ENCODE data around the gene TNFAIP3. TPM values are rescaled to one million over a fixed set of nuclear protein-coding genes. Genes with fewer than 3 reads are reported as not detected.

TNFAIP3 gene
- total and polyA plus RNA-seq, 2 donors (not counting 1 experiment from before 2014, with no cell fraction given): 86.2 to 92.0 TPM

GRCh38 chr6:137910424-137910834 lies 43.4 kb downstream of the TNFAIP3 start:
- Mint-ChIP-seq H3K4me1 (peaks cover 52% of the 10 kb centered on the region), H3K4me3 (no peak overlapping the region), H3K27me3 (no peaks in the 10 kb centered on the region), H3K9me3 (ENCODE audit: insufficient read depth) (peaks cover 3% of the 10 kb centered on the region), H3K27ac (no peak overlapping the region)
- Histone ChIP-seq H3K4me1 (ENCODE audit: control insufficient read depth in 2 of 2, insufficient read depth in 2 of 2, low read length in 2 of 2) (peaks cover 31 to 38% of the 10 kb centered on the region in 2 donors), H3K4me3 (ENCODE audit: control extremely low read depth in 1 of 5, extremely low read depth in 1 of 5, insufficient read depth in 1 of 5, low read depth in 2 of 5, low read length in 4 of 5) (no peak overlapping the region), H3K27ac (ENCODE audit: low read length in 2 of 2) (no peak overlapping the region), H3K79me2 (ENCODE audit: control insufficient read depth, insufficient read depth, low read length) (no peaks in the 10 kb centered on the region), H4K20me1 (ENCODE audit: control insufficient read depth, insufficient read depth, low read length, poor library complexity, severe bottlenecking) (no peaks in the 10 kb centered on the region), H3K36me3 (replicated peaks in 1 of 2; ENCODE audit: control extremely low read depth in 1 of 2, control insufficient read depth in 1 of 2, extremely low read depth in 1 of 2, insufficient read depth in 2 of 2, low read length in 1 of 2) (no peaks in the 10 kb centered on the region), H3K4me2 (replicated peaks; ENCODE audit: low read depth, low read length, poor library complexity, severe bottlenecking) (no peak overlapping the region), H3K27me3 (replicated peaks in 1 of 4; ENCODE audit: control extremely low read depth in 1 of 4, control insufficient read depth in 3 of 4, insufficient read depth in 4 of 4, low read length in 3 of 4) (no peaks in the 10 kb centered on the region), H3K9ac (ENCODE audit: low read length) (no peak overlapping the region), H2AFZ (ENCODE audit: insufficient read depth, low read depth, low read length, poor library complexity, severe bottlenecking) (no peak overlapping the region), H3K9me3 (ENCODE audit: control extremely low read depth in 1 of 3, control insufficient read depth in 2 of 3, insufficient read depth in 1 of 3, low read length in 2 of 3) (peaks cover 0 to 4% (median 0%) of the 10 kb centered on the region in 3 donors)
- ChIA-PET POLR2A (no interaction called here), CTCF (interaction anchor here (0.8 to 2.6 kb wide), 3 partner anchors 9 to 34 kb away, joined by 3 to 9 read pairs (median 3); no protein-coding TSS in a partner anchor)
- TF ChIP-seq EZH2 (IDR thresholded peaks at IDR 0.05; ENCODE audit: borderline replicate concordance, insufficient read depth, low read depth, low read length, poor library complexity, severe bottlenecking) (no peak), CTCF (IDR thresholded peaks at IDR 0.05) (no peak)
- intact Hi-C loops (cut with micrococcal nuclease): loop anchor here (2.0 kb wide), 1 partner anchor 16 kb away; no protein-coding TSS in a partner anchor
- DNase-seq (no peak), ATAC-seq (ENCODE audit: low read depth) (no peak)
- no CpG with 5 or more reads among the region's 1 CpG for WGBS (ENCODE audit: insufficient coverage)

- Mint-ChIP-seq H3K4me3 (no peak overlapping the region), H3K27ac (no peak overlapping the region), H3K4me1 (peaks cover 50% of the 10 kb centered on the region), H3K9me3 (ENCODE audit: insufficient read depth) (peaks cover 3% of the 10 kb centered on the region), H3K27me3 (no peaks in the 10 kb centered on the region)
- Histone ChIP-seq H3K9ac (ENCODE audit: low read length) (no peak overlapping the region), H3K27ac (ENCODE audit: low read length in 2 of 2) (no peak overlapping the region), H3K4me1 (ENCODE audit: control insufficient read depth in 2 of 2, insufficient read depth in 2 of 2, low read length in 2 of 2) (peaks cover 30 to 36% of the 10 kb centered on the region in 2 donors), H3K27me3 (replicated peaks in 1 of 4; ENCODE audit: control extremely low read depth in 1 of 4, control insufficient read depth in 3 of 4, insufficient read depth in 4 of 4, low read length in 3 of 4) (no peaks in the 10 kb centered on the region), H4K20me1 (ENCODE audit: control insufficient read depth, insufficient read depth, low read length, poor library complexity, severe bottlenecking) (no peaks in the 10 kb centered on the region), H3K36me3 (replicated peaks in 1 of 2; ENCODE audit: control extremely low read depth in 1 of 2, control insufficient read depth in 1 of 2, extremely low read depth in 1 of 2, insufficient read depth in 2 of 2, low read length in 1 of 2) (no peaks in the 10 kb centered on the region), H3K4me3 (ENCODE audit: control extremely low read depth in 1 of 5, extremely low read depth in 1 of 5, insufficient read depth in 1 of 5, low read depth in 2 of 5, low read length in 4 of 5) (no peak overlapping the region), H3K4me2 (replicated peaks; ENCODE audit: low read depth, low read length, poor library complexity, severe bottlenecking) (no peak overlapping the region), H3K79me2 (ENCODE audit: control insufficient read depth, insufficient read depth, low read length) (no peaks in the 10 kb centered on the region), H2AFZ (ENCODE audit: insufficient read depth, low read depth, low read length, poor library complexity, severe bottlenecking) (no peak overlapping the region), H3K9me3 (ENCODE audit: control extremely low read depth in 1 of 3, control insufficient read depth in 2 of 3, insufficient read depth in 1 of 3, low read length in 2 of 3) (peaks cover 0 to 4% (median 0%) of the 10 kb centered on the region in 3 donors)
- ChIA-PET POLR2A (no interaction called here), CTCF (interaction anchor here (0.7 to 2.6 kb wide), 4 partner anchors 9 to 34 kb away, joined by 3 to 9 read pairs (median 3); no protein-coding TSS in a partner anchor)
- intact Hi-C loops (cut with micrococcal nuclease): loop anchor here (2.0 kb wide), 1 partner anchor 16 kb away; no protein-coding TSS in a partner anchor
- WGBS (ENCODE audit: insufficient coverage): 46% methylated on average over 3 of the region's 6 CpGs
- no peak for ATAC-seq (ENCODE audit: low read depth)
- TF ChIP-seq EZH2 (IDR thresholded peaks at IDR 0.05; ENCODE audit: borderline replicate concordance, insufficient read depth, low read depth, low read length, poor library complexity, severe bottlenecking) (no peak), CTCF (IDR thresholded peaks at IDR 0.05) (no peak)
- DNase-seq: no peak
Measured at GRCh38 chr6:137910843-137911456, 43.9 kb downstream of the TNFAIP3 start.
